Endothelial cell of umbilical vein (primary cell): ENCODE measurements around the gene MPST.

Experiments
- CTCF ChIP-seq, 2 donors: IDR thresholded peaks; 1 replicate in 1 of 2; 2 replicates in 1 of 2; pipeline ENCODE4 v1.5.1; 2011; ENCODE audit warnings: low read length in 2 of 2, mild to moderate bottlenecking in 2 of 2, moderate library complexity in 2 of 2, control low read depth in 1 of 2, inconsistent platforms in 1 of 2, low read depth in 1 of 2; ENCODE audit not compliant: insufficient read depth in 1 of 2; ENCODE audit errors: extremely low read depth in 1 of 2
- MAX ChIP-seq: IDR thresholded peaks from 2 replicates; pipeline ENCODE4 v1.6.1; 2011; ENCODE audit not compliant: insufficient read depth, insufficient read length

GRCh38 chr22:37072673-37073072 is 53.1 kb downstream of the MPST start:
- TF ChIP-seq MAX (no peak), CTCF (IDR thresholded peaks at IDR 0.05; ENCODE audit: extremely low read depth in 1 of 2, insufficient read depth in 1 of 2, low read depth in 1 of 2, low read length in 2 of 2) (no peak)
